Measurements from ENCODE around the gene LIG3. TPM values are rescaled to one million over a fixed set of nuclear protein-coding genes. Genes with fewer than 3 reads are reported as not detected.
"Not testable (repeated sequence)": the region's sequence is repeated elsewhere in the genome, so short reads cannot be mapped to it uniquely, and the experiment has no call there.

Gene LIG3
- total RNA-seq, 4 donors from 2014 or later = 30.7 to 84.3 (median 40.9) TPM

- no peaks in the 10 kb centered on the region for H3K27me3 ChIP-seq
- H3K4me3 ChIP-seq = no peak overlapping the region
- no peaks in the 10 kb centered on the region for H3K4me1 ChIP-seq
- H3K9me3 ChIP-seq = no peaks in the 10 kb centered on the region
- TF ChIP-seq EP300 (IDR thresholded peaks at IDR 0.05) = no peak
- TF ChIP-seq CTCF (IDR thresholded peaks at IDR 0.05) = no peak
- no peak overlapping the region for H3K27ac ChIP-seq
- H3K36me3 ChIP-seq = no peaks in the 10 kb centered on the region
- 89% methylated on average over 8 of the region's 8 CpGs for WGBS
- DNase-seq (ENCODE audit: low spot score in 2 of 2) = no peak
These were observed 63.9 kb downstream of the LIG3 start for GRCh38 chr17:35044181-35044580.

- DNase-seq (ENCODE audit: low spot score in 2 of 2) = not testable (repeated sequence)
These were observed 65.2 kb downstream of the LIG3 start for GRCh38 chr17:35045458-35045979.

DNA sequence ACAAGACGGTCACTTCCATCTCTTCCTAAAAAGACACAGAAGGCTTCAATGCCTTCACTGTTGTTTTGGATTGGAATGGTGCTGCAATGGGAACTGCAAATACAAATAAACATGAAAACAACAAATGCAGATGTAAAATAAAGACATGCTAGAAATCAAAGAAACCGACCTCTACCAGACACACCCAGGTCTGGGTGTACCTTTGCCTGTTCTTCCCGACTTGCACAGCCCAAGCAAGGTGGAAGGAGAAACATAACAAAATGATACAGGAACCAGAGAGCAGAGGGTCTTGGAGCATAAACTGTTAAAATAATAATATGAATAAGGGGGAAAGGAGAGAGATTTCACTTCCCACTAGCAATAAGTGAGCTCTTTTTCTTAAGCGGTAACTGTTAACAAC lies 65.9 kb downstream of the LIG3 start:
- Histone ChIP-seq H3K27ac (no peak overlapping the region), H3K4me3 (no peak overlapping the region), H3K4me1 (peaks cover 5% of the 10 kb centered on the region), H3K9me3 (no peaks in the 10 kb centered on the region), H3K36me3 (no peaks in the 10 kb centered on the region), H3K27me3 (no peaks in the 10 kb centered on the region)
- TF ChIP-seq POLR2A (IDR thresholded peaks at IDR 0.05) = no peak
- no peak for TF ChIP-seq CTCF (IDR thresholded peaks at IDR 0.05)
- no peak for TF ChIP-seq EP300 (IDR thresholded peaks at IDR 0.05)
- no peak for TF ChIP-seq POLR2AphosphoS5 (IDR thresholded peaks at IDR 0.05)
- DNase-seq (ENCODE audit: low spot score in 2 of 2) = no peak
- 79% methylated on average over 4 of the region's 4 CpGs for WGBS

More at GRCh38 chr17:35045458-35045979, 65.2 kb downstream of the LIG3 start:
- not testable (repeated sequence) for H3K9me3 ChIP-seq, H3K27ac ChIP-seq, H3K4me1 ChIP-seq, H3K27me3 ChIP-seq, H3K36me3 ChIP-seq, H3K4me3 ChIP-seq
- WGBS = 95% methylated on average over 13 of the region's 13 CpGs

- no peak for DNase-seq (ENCODE audit: low spot score in 2 of 2)
- Histone ChIP-seq H3K4me3 (no peak overlapping the region), H3K27ac (no peak overlapping the region), H3K9me3 (no peaks in the 10 kb centered on the region), H3K27me3 (no peaks in the 10 kb centered on the region), H3K4me1 (peaks cover 11% of the 10 kb centered on the region), H3K36me3 (no peaks in the 10 kb centered on the region)
- 64% methylated on average over 5 of the region's 5 CpGs for WGBS
- TF ChIP-seq CTCF (IDR thresholded peaks at IDR 0.05) = no peak
- TF ChIP-seq POLR2AphosphoS5 (IDR thresholded peaks at IDR 0.05) = no peak
- TF ChIP-seq EP300 (IDR thresholded peaks at IDR 0.05) = no peak
- no peak for TF ChIP-seq POLR2A (IDR thresholded peaks at IDR 0.05)
These were observed 66.5 kb downstream of the LIG3 start for GRCh38 chr17:35046740-35047283.

DNA sequence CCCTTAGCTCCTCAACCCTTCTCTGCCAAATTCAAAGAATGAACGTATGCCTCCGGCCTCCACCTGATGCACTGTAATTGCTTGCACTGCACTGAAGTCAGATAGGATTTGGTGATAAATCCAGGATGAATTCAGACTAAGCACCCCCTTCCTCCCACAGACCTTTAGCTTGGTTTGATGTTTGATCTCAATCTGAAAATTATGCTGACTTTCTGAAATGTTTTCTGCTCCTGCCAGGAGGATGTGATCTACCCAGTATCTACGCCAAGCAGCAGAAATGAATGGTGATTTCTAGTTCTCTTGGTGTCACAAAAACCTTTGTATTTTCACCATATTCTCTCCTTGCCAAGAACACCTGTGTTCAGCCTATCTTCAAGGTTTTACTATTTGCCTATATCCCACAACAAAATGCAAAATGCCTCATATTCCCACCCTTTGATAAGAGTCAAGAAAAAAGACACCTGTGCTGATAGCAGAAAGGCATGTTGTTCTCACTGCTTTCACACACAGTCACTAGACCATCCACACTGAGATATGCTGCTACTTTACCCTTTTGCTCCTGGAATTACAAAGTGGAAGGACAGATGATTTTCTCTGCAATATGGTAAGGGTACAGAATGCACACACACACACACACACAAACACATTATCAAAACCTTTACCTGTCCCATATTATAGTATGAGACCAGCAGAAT lies 68.5 kb downstream of the LIG3 start:
- H3K9me3 ChIP-seq = no peaks in the 10 kb centered on the region
- H3K4me3 ChIP-seq = no peak overlapping the region
- no peak for DNase-seq (ENCODE audit: low spot score in 2 of 2)
- H3K27me3 ChIP-seq = no peaks in the 10 kb centered on the region
- no peak for TF ChIP-seq EP300 (IDR thresholded peaks at IDR 0.05)
- no peak for TF ChIP-seq POLR2AphosphoS5 (IDR thresholded peaks at IDR 0.05)
- TF ChIP-seq CTCF (IDR thresholded peaks at IDR 0.05) = no peak
- TF ChIP-seq POLR2A (IDR thresholded peaks at IDR 0.05) = no peak
- no peaks in the 10 kb centered on the region for H3K36me3 ChIP-seq
- H3K27ac ChIP-seq = no peak overlapping the region
- WGBS = 85% methylated on average over 3 of the region's 3 CpGs
- peaks cover 27% of the 10 kb centered on the region for H3K4me1 ChIP-seq
